ENCODE results near the gene BACH2.

Gene BACH2

DNA sequence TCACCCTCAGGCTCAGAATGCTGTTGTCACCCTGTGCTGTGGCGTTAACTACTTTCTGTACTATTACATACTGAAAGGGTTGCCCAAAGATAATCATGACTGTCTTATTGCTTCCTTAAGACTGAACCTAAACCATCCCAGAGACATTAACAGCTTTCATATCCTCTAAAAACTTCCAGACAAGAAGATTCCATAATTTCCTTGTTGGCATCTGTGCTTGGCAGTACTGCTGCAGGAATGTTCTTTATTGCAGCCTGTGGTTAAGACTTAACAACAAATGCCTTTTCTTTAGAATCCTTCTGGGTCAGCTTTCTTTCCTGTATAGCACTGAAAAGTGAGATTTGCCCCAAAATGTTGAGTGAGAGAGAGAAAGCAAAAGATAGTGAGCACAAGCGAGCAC lies 292.7 kb downstream of the BACH2 start:
- DNase-seq: no peak

DNA sequence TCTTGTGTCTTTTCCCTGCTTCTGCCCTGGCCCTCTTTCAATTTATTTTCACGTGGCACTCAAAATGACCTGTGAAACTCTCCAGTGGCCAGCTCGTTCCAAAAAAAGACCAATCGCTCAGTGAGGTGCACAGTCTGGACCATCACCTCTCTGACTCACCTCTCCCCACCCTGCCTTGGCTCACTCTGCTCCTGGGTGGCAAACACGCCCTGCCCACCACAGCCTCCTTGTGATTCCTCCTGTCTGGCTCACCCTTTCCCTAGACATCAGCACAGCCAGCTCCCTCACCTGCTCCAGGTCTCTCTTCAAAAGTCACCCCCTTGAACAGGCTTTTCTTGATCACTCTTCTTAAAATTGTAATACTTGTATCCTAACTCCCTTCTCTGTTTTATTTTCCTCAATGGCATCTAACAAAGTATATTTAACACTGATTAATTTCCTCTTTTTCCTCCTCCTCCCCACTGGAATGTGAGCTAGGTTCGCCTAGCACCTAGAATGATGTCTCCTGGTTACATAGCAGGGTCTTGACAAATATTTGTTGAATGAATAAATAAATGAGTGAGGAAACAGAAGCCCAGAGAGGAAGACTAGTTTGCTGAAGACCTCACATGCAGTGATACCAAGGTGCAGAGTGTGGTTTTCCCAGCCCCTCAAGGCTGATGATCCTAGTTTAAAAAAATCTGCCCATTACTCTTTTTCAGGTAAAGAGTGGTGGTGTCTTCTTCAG lies 293.4 kb downstream of the BACH2 start:
- DNase-seq: no peak

GRCh38 chr6:90000864-90001731 lies 295.5 kb downstream of the BACH2 start:
- no peak for DNase-seq

- DNase-seq: no peak
These were observed 296.5 kb downstream of the BACH2 start for GRCh38 chr6:89999945-90000825.

DNA sequence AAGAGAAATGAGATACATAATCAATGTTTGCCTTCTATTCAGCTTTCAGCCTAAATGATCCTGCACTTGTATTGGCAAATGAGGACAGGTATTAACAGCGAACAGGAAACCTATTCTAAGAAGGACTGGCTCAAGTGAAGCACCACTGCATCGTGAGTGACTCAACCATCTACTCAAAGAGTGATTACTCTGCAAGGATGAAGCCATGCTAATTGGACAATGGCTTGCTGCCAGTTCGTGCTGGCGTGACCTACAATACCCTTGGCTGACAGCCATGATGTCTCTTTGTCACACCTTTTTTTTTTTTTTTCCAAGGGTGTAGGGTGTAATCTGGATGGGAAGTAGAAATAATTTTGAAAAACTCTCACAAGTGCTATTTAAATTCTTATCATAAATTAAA lies 297.5 kb downstream of the BACH2 start:
- DNase-seq: peak in 4 of 58 donors; percentile 3 to 71 (median 7)

DNA sequence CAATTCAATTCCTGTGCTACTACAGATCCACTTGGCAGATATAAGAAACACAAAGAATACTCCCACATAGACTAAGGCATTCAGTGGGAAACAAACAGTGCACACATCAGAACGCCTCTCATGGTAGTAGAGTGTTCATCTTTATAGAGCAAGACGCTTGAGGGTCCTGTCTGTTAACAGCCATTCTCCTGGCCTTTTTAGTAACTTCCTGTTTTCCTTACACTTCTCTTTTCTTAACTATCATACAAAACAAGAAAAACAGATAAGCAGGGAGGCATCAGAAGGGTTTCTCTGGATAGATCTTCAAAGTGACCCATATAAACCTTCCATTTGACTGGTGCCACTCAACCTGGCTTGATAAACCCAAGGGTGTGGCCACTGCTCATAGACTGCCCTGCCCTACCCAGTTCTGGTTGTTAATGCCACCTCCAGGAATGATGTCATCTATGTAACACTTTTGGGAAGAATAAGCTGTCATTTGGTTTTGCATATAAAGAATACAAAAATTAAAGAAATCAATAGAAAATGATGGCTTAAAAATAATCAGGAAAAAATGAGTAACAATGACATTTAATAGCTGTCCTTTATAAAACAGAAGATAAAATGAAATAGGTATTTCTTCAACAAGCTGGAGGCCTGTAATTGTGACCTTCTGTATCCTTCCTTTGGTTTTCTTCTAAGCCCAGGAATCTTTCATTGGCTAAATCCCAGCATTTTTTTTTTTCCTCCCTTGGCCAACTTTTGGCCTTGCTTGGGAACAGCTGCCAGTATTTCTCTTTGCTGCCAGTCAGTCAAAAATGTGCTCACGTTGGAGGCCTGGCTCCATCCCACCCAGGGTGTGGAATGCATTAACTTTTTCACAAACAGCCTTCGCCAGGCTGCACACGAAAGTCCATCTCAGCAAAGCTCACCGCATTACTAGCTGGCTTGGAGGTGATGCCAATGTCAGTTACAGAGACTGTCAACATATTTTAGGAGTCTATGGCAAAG lies 298.9 kb downstream of the BACH2 start:
- DNase-seq: peak in 15 of 58 donors; percentile 1 to 45 (median 14)

GRCh38 chr6:89993411-89993810 lies 303.2 kb downstream of the BACH2 start:
- DNase-seq: no peak

GRCh38 chr6:89992818-89993217 lies 303.8 kb downstream of the BACH2 start:
- no peak for DNase-seq

DNA sequence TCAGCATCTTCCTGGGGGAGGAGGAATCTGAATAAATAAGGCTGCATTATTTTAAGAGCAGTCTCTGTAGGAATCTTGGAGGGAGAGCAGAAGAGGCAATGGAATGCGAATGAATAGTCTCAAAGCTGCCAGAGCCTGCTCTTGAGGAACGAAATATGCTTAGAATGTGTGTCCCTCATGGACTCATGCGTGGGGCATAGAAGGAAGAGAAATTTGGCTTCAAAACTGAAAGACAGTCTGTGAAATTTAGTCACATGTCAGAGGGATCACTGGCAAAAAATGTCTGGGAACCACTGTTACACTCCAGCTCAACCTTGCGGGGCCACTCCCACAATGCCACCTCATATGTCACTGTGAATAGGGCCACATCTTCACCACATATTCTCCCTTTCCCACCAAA lies 306.9 kb downstream of the BACH2 start:
- no peak for DNase-seq

GRCh38 chr6:89987830-89988229 lies 308.8 kb downstream of the BACH2 start:
- DNase-seq: no peak

DNA sequence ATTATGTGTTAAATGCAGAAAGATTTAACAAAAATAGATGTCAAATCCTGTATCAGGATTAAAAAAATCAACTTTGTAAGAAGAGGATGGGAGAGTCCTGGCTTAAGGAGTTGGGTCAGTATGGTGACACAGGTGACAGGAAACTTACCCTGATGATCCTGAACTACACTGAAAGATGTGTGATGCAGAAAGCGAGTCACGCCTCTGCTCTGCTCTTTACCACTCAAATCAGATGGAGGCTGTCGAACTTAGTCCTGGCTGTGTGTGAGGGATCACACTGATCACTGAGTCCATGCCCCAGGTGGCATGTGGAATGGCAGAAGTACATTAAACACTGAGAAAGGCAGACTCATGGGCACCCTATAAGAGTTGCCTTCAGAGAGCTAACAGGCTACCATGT lies 309.5 kb downstream of the BACH2 start:
- no peak for DNase-seq

DNA sequence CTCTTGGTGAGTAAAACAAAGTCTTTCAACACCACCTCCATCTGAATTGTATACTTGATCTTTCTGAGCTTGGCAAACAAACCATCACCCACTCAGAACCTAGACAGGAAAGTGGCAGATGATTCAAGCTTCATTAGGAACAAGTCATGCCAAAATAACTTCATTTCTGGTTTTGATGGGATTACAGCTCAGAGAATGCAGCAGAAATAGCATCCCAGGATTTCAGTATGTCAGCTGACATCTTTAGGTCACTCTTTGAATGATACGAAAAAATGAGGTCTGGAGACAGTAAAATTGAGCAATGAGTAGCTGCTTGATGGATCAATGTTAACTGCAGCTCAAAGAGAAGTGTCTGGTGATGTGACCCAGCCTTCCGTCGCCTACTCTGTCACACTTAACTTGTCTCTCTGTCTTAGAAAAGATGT lies 310.0 kb downstream of the BACH2 start:
- no peak for DNase-seq

- peak in 41 of 58 donors; percentile 8 to 81 (median 45) for DNase-seq
These were observed 310.7 kb downstream of the BACH2 start for GRCh38 chr6:89985751-89986493.

DNA sequence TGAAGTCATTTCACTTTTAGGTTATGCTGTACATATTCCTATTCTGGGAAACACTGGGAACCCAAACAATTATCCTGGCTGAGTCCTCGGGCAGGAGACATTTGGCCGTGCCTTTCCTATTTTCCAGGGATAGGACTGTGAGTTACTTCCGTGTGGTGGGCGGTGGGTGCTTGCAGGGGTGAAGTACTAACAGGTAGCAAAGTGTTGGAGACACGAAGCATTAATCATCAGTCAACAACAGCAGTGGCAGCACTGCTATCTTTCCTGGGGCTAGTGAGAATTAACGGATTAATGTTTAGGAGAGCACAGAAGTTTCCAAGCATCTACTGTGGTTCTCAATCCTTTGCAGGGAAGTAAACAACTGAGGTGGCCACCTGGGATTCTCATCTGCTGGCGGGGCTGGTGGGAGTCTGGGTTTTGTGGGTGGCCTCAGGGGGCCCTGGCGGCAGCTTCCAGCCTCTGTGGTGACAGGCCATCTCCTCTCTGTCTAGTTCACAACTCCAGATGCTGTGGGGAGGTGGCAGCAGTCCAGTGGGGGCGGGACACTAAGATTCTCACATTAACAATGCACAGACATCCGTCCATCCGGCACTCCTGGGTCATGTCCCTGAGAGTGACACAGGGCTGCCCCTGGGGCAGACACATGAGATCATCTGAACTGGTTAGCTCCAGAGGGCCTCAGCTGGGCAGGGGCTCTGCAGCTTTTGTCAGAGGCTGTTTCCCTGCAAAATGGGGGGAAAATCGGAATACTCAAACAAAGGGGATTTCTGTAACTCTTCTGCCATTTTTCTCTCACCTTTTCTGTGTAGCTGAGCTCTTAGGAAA lies 311.5 kb downstream of the BACH2 start:
- DNase-seq: peak in 53 of 58 donors; percentile 10 to 87 (median 68)

DNA sequence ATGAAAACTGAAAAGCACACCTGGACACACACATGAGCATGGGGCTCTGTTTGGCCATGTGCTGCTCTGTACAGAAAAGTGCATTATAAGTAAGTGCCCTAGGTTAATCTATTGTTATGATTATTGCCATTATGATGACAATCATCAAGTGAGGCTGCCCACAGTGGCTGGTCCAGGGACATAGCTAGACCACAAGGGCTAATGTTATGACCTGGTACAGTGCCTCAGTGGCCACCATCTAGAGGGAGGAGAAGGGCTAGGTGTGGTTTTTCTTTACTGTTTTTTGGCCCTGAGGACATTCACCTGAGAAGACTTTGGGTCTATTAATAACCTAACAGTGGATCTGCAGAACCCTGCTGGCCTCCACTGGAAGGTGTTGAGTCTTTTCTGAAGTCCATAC lies 316.3 kb downstream of the BACH2 start:
- DNase-seq: no peak

- no peak for DNase-seq
These were observed 317.0 kb downstream of the BACH2 start for GRCh38 chr6:89979481-89980119.

DNA sequence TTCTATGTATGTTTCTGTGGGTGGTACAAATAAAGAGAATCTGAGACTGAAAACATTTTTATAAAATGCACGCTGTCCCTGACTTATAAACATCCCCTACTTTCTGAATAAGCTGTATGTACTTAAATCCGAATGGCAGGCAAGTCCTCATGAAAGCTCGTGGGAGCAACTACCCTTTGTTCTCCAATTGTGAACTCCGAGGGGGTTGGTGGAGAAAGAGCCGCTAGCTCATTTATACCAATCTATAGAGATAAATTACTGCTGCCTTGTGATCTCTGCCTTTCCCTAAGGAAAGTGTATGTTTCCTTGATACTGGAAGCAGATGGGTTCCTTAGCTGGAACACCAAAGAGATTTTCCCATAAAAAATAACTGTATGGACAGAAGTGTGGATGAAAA lies 317.9 kb downstream of the BACH2 start:
- no peak for DNase-seq
